ENCODE measurements around the gene A4GALT. TPM values are rescaled to one million over a fixed set of nuclear protein-coding genes. Genes with fewer than 3 reads are reported as not detected.
A peak's percentile ranks its signal among the peaks of the same experiment; 100 is the strongest.
"Not testable (repeated sequence)": the region's sequence is repeated elsewhere in the genome, so short reads cannot be mapped to it uniquely, and the experiment has no call there.

A4GALT gene
- total and polyA plus RNA-seq, 2 experiments from 2014 or later, result 14.8 to 18.6 TPM

GRCh38 chr22:42754658-42755057, 34.0 kb upstream of the A4GALT start:
- Histone ChIP-seq H3K9ac (peak overlapping the region; percentile 54), H2AFZ (no peak overlapping the region), H3K4me1 (ENCODE audit: insufficient read depth) (peaks cover 4% of the 10 kb centered on the region), H3K27ac (peak overlapping the region; percentile 79), H3K4me2 (ENCODE audit: unreplicated experiment) (no peak overlapping the region), H4K20me1 (ENCODE audit: insufficient read depth) (no peaks in the 10 kb centered on the region), H3K4me3 (no peak overlapping the region), H3K36me3 (ENCODE audit: low read depth) (no peaks in the 10 kb centered on the region), H3K9me3 (ENCODE audit: low read depth) (no peaks in the 10 kb centered on the region), H3K9me2 (ENCODE audit: insufficient read depth) (no peaks in the 10 kb centered on the region), H3K27me3 (replicated peaks; ENCODE audit: insufficient read depth) (no peaks in the 10 kb centered on the region), H3F3A (ENCODE audit: insufficient read depth) (peaks cover 21% of the 10 kb centered on the region; the same call in 1 of the 2 replicates), H3K79me2 (ENCODE audit: insufficient read depth) (no peaks in the 10 kb centered on the region)
- TF ChIP-seq EZH2 (IDR thresholded peaks at IDR 0.05; ENCODE audit: insufficient read depth, poor library complexity, severe bottlenecking), result no peak
- no peak for TF ChIP-seq EZH2phosphoT487 (IDR thresholded peaks at IDR 0.05; ENCODE audit: insufficient read depth, low read depth)
- in situ Hi-C loops (cut with MboI), result no loop called here
- peak; percentile 88 for DNase-seq
- 8 to 16% methylated on average over 6 of the region's 6 CpGs for WGBS, 2 experiments (ENCODE audit: low coverage in 1 of 2, low lambda C conversion rate in 2 of 2, missing lambda C conversion rate in 2 of 2)

DNA sequence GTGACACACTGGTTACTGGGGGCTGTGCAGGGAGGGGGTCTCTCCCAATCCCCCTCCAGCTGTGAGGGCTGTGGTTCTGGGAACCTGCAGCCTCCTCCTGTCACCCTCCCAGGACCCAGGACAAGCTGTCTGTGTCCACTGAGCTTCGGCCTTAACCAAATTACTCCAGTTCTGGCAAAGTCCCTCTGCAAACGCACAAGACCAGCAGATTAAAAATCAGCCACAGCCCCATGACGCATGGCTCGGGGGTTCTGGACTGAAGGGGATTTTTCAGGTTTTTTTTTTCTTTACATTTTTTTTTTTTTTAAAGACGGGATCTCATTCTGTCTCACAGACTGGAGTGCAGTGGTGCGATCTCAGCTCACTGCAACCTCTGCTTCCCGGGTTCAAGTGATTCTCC, 32.2 kb upstream of the A4GALT start:
- H3K79me2 ChIP-seq (ENCODE audit: insufficient read depth), result no peaks in the 10 kb centered on the region
- H2AFZ ChIP-seq, result no peak overlapping the region
- H3F3A ChIP-seq (ENCODE audit: insufficient read depth), result peaks cover 35% of the 10 kb centered on the region
- no peak for TF ChIP-seq EZH2 (IDR thresholded peaks at IDR 0.05; ENCODE audit: insufficient read depth, poor library complexity, severe bottlenecking)
- no peak for TF ChIP-seq EZH2phosphoT487 (IDR thresholded peaks at IDR 0.05; ENCODE audit: insufficient read depth, low read depth)
- peak; percentile 63 for DNase-seq
- peaks cover 19% of the 10 kb centered on the region for H3K4me1 ChIP-seq (ENCODE audit: insufficient read depth)
- H3K27ac ChIP-seq, result no peak overlapping the region
- H3K9ac ChIP-seq, result peak overlapping the region; percentile 37; the same call in 1 of the 2 replicates
- in situ Hi-C loops (cut with MboI), result no loop called here
- no peaks in the 10 kb centered on the region for H4K20me1 ChIP-seq (ENCODE audit: insufficient read depth)
- no peak overlapping the region for H3K4me2 ChIP-seq (ENCODE audit: unreplicated experiment)
- no peaks in the 10 kb centered on the region for H3K9me2 ChIP-seq (ENCODE audit: insufficient read depth)
- WGBS, 2 experiments (ENCODE audit: low coverage in 1 of 2, low lambda C conversion rate in 2 of 2, missing lambda C conversion rate in 2 of 2), result 59 to 61% methylated on average over 7 of the region's 7 CpGs
- no peaks in the 10 kb centered on the region for H3K27me3 ChIP-seq (replicated peaks; ENCODE audit: insufficient read depth)
- no peaks in the 10 kb centered on the region for H3K36me3 ChIP-seq (ENCODE audit: low read depth)
- no peaks in the 10 kb centered on the region for H3K9me3 ChIP-seq (ENCODE audit: low read depth)
- H3K4me3 ChIP-seq, result no peak overlapping the region

DNA sequence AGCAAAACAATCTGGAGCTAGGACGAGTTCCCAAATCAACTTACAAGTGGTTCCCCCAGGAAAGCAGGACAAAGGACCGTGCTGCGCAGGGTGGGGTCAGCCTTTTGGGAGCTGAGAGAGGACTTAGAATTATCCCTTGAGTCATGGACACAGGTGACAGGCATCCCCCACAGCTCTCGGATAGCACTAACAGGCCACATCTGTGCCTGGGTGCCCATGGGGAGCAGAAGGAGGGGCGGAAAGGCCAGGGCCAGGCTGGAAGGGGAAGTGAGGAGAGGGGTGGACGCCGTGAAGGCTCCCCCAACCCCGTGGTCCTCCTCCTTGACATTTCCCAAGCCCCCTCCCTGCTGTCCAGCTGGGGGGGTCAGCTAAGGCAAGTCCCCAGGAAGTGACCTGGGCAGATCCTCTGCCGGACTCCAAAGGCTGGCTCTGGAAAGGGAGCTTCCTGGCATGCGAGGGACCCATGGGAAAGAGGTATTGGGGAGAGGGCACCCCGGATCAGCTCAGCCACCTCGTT, 31.6 kb upstream of the A4GALT start:
- Histone ChIP-seq H3K79me2 (ENCODE audit: insufficient read depth) (no peaks in the 10 kb centered on the region), H3K9ac (peak overlapping the region; percentile 37; the same call in 1 of the 2 replicates), H3K4me3 (no peak overlapping the region), H3K9me3 (ENCODE audit: low read depth) (no peaks in the 10 kb centered on the region), H3K36me3 (ENCODE audit: low read depth) (no peaks in the 10 kb centered on the region), H3K9me2 (ENCODE audit: insufficient read depth) (no peaks in the 10 kb centered on the region), H3K4me1 (ENCODE audit: insufficient read depth) (peaks cover 25% of the 10 kb centered on the region), H3F3A (ENCODE audit: insufficient read depth) (peaks cover 41% of the 10 kb centered on the region), H3K27ac (no peak overlapping the region), H3K4me2 (ENCODE audit: unreplicated experiment) (no peak overlapping the region), H3K27me3 (replicated peaks; ENCODE audit: insufficient read depth) (no peaks in the 10 kb centered on the region), H2AFZ (peak overlapping the region; percentile 44; the same call in 1 of the 2 replicates), H4K20me1 (ENCODE audit: insufficient read depth) (no peaks in the 10 kb centered on the region)
- DNase-seq, result no peak
- in situ Hi-C loops (cut with MboI), result no loop called here
- TF ChIP-seq EZH2 (IDR thresholded peaks at IDR 0.05; ENCODE audit: insufficient read depth, poor library complexity, severe bottlenecking) (no peak), EZH2phosphoT487 (IDR thresholded peaks at IDR 0.05; ENCODE audit: insufficient read depth, low read depth) (no peak)
- WGBS, 2 experiments (ENCODE audit: low coverage in 1 of 2, low lambda C conversion rate in 2 of 2, missing lambda C conversion rate in 2 of 2), result 62 to 69% methylated on average over 12 of the region's 12 CpGs

- WGBS, 2 experiments (ENCODE audit: low coverage in 1 of 2, low lambda C conversion rate in 2 of 2, missing lambda C conversion rate in 2 of 2), result 92% methylated on average over 4 to 22 of the region's 28 CpGs
- in situ Hi-C loops (cut with MboI), result not testable (repeated sequence)
- H3F3A ChIP-seq (ENCODE audit: insufficient read depth), result peaks cover 31% of the 10 kb centered on the region
Observed at GRCh38 chr22:42750421-42750820, 29.8 kb upstream of the A4GALT start.

More at GRCh38 chr22:42750421-42750820, 29.8 kb upstream of the A4GALT start:
- not testable (repeated sequence) for H4K20me1 ChIP-seq (ENCODE audit: insufficient read depth); H3K79me2 ChIP-seq (ENCODE audit: insufficient read depth); DNase-seq; H3K4me3 ChIP-seq; H3K36me3 ChIP-seq (ENCODE audit: low read depth); H3K4me2 ChIP-seq (ENCODE audit: unreplicated experiment); H3K9me2 ChIP-seq (ENCODE audit: insufficient read depth); H3K9me3 ChIP-seq (ENCODE audit: low read depth); H3K9ac ChIP-seq; H2AFZ ChIP-seq; H3K27me3 ChIP-seq (replicated peaks; ENCODE audit: insufficient read depth); H3K27ac ChIP-seq
- peaks cover 23% of the 10 kb centered on the region for H3K4me1 ChIP-seq (ENCODE audit: insufficient read depth)
